ENCODE data around the gene FUT8. TPM values are rescaled to one million over a fixed set of nuclear protein-coding genes. Genes with fewer than 3 reads are reported as not detected.

The FUT8 gene
- total RNA-seq, 1 donor from 2014 or later, result 131 TPM

DNA sequence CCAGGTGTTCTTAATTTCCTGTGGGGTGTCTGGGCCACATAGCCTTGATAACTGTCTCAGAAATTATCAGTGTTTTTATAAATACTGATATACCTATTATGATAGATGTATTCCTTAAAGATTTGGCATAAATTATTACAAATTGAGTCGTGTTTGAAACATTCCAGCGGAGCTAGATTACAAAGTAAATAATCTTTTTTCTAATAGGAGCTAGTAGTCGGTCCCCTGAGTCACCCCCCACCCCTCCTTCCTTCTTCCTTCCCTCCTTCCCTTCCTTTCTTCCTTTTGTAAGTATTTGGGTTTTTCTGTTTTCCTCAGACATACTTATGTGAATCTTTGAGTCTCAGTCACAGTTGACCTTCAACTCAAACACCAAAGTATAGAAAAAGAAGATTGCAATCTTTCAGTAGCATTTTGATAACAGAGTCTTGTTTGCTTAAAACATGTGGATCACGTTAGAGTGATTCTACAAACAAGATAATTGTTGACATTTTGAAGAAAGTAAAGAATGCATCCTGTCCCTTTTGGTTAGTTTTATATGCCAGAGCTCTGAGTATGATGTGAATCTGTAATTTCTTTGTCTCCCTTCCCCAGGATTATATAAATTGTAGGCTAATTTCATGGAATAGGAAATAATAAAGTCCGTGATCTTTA is 264.0 kb downstream of the FUT8 start:
- H4K20me1 ChIP-seq (ENCODE audit: low read depth), result no peaks in the 10 kb centered on the region
- Mint-ChIP-seq H3K4me1 (no peaks in the 10 kb centered on the region), H3K27me3 (ENCODE audit: insufficient read depth, low read depth) (no peaks in the 10 kb centered on the region), H3K4me3 (no peak overlapping the region), H3K9me3 (no peaks in the 10 kb centered on the region), H3K36me3 (no peaks in the 10 kb centered on the region), H3K27ac (no peak overlapping the region)
- H3K4me3 ChIP-seq, result no peak overlapping the region
- no peak overlapping the region for H3K9ac ChIP-seq
- TF ChIP-seq EZH2phosphoT487 (IDR thresholded peaks at IDR 0.05) (no peak), EZH2 (IDR thresholded peaks at IDR 0.05) (no peak)
- TF ChIP-seq, protein P1, sequence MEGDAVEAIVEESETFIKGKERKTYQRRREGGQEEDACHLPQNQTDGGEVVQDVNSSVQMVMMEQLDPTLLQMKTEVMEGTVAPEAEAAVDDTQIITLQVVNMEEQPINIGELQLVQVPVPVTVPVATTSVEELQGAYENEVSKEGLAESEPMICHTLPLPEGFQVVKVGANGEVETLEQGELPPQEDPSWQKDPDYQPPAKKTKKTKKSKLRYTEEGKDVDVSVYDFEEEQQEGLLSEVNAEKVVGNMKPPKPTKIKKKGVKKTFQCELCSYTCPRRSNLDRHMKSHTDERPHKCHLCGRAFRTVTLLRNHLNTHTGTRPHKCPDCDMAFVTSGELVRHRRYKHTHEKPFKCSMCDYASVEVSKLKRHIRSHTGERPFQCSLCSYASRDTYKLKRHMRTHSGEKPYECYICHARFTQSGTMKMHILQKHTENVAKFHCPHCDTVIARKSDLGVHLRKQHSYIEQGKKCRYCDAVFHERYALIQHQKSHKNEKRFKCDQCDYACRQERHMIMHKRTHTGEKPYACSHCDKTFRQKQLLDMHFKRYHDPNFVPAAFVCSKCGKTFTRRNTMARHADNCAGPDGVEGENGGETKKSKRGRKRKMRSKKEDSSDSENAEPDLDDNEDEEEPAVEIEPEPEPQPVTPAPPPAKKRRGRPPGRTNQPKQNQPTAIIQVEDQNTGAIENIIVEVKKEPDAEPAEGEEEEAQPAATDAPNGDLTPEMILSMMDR (IDR thresholded peaks at IDR 0.05), result no peak
- H3K27me3 ChIP-seq, result no peaks in the 10 kb centered on the region
- no peak overlapping the region for H2AFZ ChIP-seq (replicated peaks)
- no peaks in the 10 kb centered on the region for H3K36me3 ChIP-seq
- DNase-seq (ENCODE audit: low spot score), result no peak
- H3F3A ChIP-seq (ENCODE audit: low read depth), result no peaks in the 10 kb centered on the region
- no peaks in the 10 kb centered on the region for H3K79me2 ChIP-seq (ENCODE audit: low read depth)
- no peaks in the 10 kb centered on the region for H3K9me3 ChIP-seq (ENCODE audit: low read depth)
- H3K4me2 ChIP-seq, result no peak overlapping the region
- no peak overlapping the region for H3K27ac ChIP-seq
- H3K4me1 ChIP-seq, result no peaks in the 10 kb centered on the region

- Histone ChIP-seq H3K4me3 (no peak overlapping the region), H3K9me3 (ENCODE audit: low read depth) (no peaks in the 10 kb centered on the region), H2AFZ (replicated peaks) (no peak overlapping the region), H3K27me3 (no peaks in the 10 kb centered on the region), H3K9ac (no peak overlapping the region), H3K36me3 (peaks cover 3% of the 10 kb centered on the region), H3K27ac (no peak overlapping the region), H3F3A (ENCODE audit: low read depth) (no peaks in the 10 kb centered on the region), H3K79me2 (ENCODE audit: low read depth) (no peaks in the 10 kb centered on the region), H3K4me2 (no peak overlapping the region), H3K4me1 (peaks cover 16% of the 10 kb centered on the region), H4K20me1 (ENCODE audit: low read depth) (no peaks in the 10 kb centered on the region)
- Mint-ChIP-seq H3K4me3 (no peak overlapping the region), H3K27ac (no peak overlapping the region), H3K4me1 (no peaks in the 10 kb centered on the region), H3K27me3 (ENCODE audit: insufficient read depth, low read depth) (no peaks in the 10 kb centered on the region), H3K9me3 (peaks cover 9% of the 10 kb centered on the region), H3K36me3 (peaks cover 8% of the 10 kb centered on the region)
- no peak for DNase-seq (ENCODE audit: low spot score)
- TF ChIP-seq, protein P1 (IDR thresholded peaks at IDR 0.05), result no peak
- TF ChIP-seq EZH2 (IDR thresholded peaks at IDR 0.05) (no peak), EZH2phosphoT487 (IDR thresholded peaks at IDR 0.05) (no peak)
These were observed 273.0 kb downstream of the FUT8 start for GRCh38 chr14:65685572-65685971.

GRCh38 chr14:65686761-65687160 is 274.2 kb downstream of the FUT8 start:
- Mint-ChIP-seq H3K4me1 (peaks cover 4% of the 10 kb centered on the region), H3K36me3 (peaks cover 12% of the 10 kb centered on the region), H3K4me3 (no peak overlapping the region), H3K27me3 (ENCODE audit: insufficient read depth, low read depth) (no peaks in the 10 kb centered on the region), H3K27ac (no peak overlapping the region), H3K9me3 (peaks cover 16% of the 10 kb centered on the region)
- Histone ChIP-seq H3K9ac (no peak overlapping the region), H3K4me2 (peak overlapping the region; percentile 5), H3K79me2 (ENCODE audit: low read depth) (no peaks in the 10 kb centered on the region), H3K27me3 (no peaks in the 10 kb centered on the region), H3K9me3 (ENCODE audit: low read depth) (no peaks in the 10 kb centered on the region), H4K20me1 (ENCODE audit: low read depth) (no peaks in the 10 kb centered on the region), H3K36me3 (peaks cover 3% of the 10 kb centered on the region), H3K27ac (peak overlapping the region; percentile 2), H3F3A (ENCODE audit: low read depth) (no peaks in the 10 kb centered on the region), H3K4me3 (no peak overlapping the region), H3K4me1 (peaks cover 20% of the 10 kb centered on the region), H2AFZ (replicated peaks) (no peak overlapping the region)
- TF ChIP-seq EZH2phosphoT487 (IDR thresholded peaks at IDR 0.05) (no peak), EZH2 (IDR thresholded peaks at IDR 0.05) (no peak)
- TF ChIP-seq, protein P1 (IDR thresholded peaks at IDR 0.05), result no peak
- no peak for DNase-seq (ENCODE audit: low spot score)

Data from neural progenitor cell (in vitro differentiated cells).